Activated CD8-positive, alpha-beta T cell treated with anti-CD3 and anti-CD28 coated beads, Interleukin-2, amount 10 ng/mL, durations not matched to agents 7 days and 5 days (primary cell): ENCODE results near the gene CD44. TPM values are rescaled to one million over a fixed set of nuclear protein-coding genes. Genes with fewer than 3 reads are reported as not detected.
A peak's percentile ranks its signal among the peaks of the same experiment; 100 is the strongest.
"Not testable (repeated sequence)": the region's sequence is repeated elsewhere in the genome, so short reads cannot be mapped to it uniquely, and the experiment has no call there.

ENCODE experiments used
- ATAC-seq: fragments of 150-1000 bp; cut with Tn5 transposase; one replicate; pipeline ENCODE4 v1.10.0; 2021; ENCODE audit warnings: moderate library complexity
- CTCF ChIA-PET: fragments of 350-600 bp; sonication (Branson Sonifier 250); formaldehyde crosslinking; loops from one replicate; lab custom pipeline; 2021; ENCODE audit warnings: antibody characterized with exemption; lab: Charles Lee
- POLR2A ChIA-PET: fragments of 350-600 bp; sonication (Branson Sonifier 250); formaldehyde crosslinking; loops from one replicate; lab custom pipeline; 2021; ENCODE audit warnings: antibody characterized with exemption; lab: Charles Lee
- DNase-seq: peaks from one replicate; pipeline ENCODE4 v3.0.0-alpha.2; 2020
- H3K27ac Mint-ChIP-seq: one replicate; pipeline ENCODE4 v1.8.0; 2021; ENCODE audit warnings: mild to moderate bottlenecking, mixed read lengths
- H3K27me3 Mint-ChIP-seq: one replicate; pipeline ENCODE4 v1.8.0; 2021; ENCODE audit warnings: low read depth, mixed read lengths
- H3K36me3 Mint-ChIP-seq: one replicate; pipeline ENCODE4 v1.8.0; 2021; ENCODE audit warnings: low read depth, mixed read lengths
- H3K4me1 Mint-ChIP-seq: one replicate; pipeline ENCODE4 v1.8.0; 2021; ENCODE audit warnings: low read depth, mixed read lengths
- H3K4me3 Mint-ChIP-seq: one replicate; pipeline ENCODE4 v1.8.0; 2021; ENCODE audit warnings: mild to moderate bottlenecking, mixed read lengths
- H3K9me3 Mint-ChIP-seq: one replicate; pipeline ENCODE4 v1.8.0; 2022; ENCODE audit warnings: mixed read lengths; ENCODE audit not compliant: insufficient read depth
- total RNA-seq, 2 experiments: library from RNA; stranded (reverse); gene quantifications; one replicate each; pipeline ENCODE4 v1.2.3, GENCODE V29; 2021

Gene CD44
- total RNA-seq, 2 experiments from 2014 or later: 398 to 399 TPM

- CTCF ChIA-PET: interaction anchor here (1.0 to 1.2 kb wide), 4 partner anchors 17 to 173 kb away, joined by 3 to 7 read pairs (median 4); no protein-coding TSS in a partner anchor
- H3K4me3 Mint-ChIP-seq: no peak overlapping the region
These were observed 80.0 kb downstream of the CD44 start for GRCh38 chr11:35218956-35219355.

GRCh38 chr11:35223371-35223796 lies 84.4 kb downstream of the CD44 start:
- POLR2A ChIA-PET: no interaction called here
- ATAC-seq: no peak
- peak overlapping the region; percentile 20 for H3K27ac Mint-ChIP-seq

More at GRCh38 chr11:35218956-35219355, 80.0 kb downstream of the CD44 start:
- Mint-ChIP-seq H3K9me3 (no peaks in the 10 kb centered on the region), H3K27me3 (no peaks in the 10 kb centered on the region), H3K36me3 (peaks cover 86% of the 10 kb centered on the region), H3K4me1 (peaks cover 37% of the 10 kb centered on the region), H3K27ac (peak overlapping the region; percentile 24)
- POLR2A ChIA-PET: no interaction called here
- DNase-seq: no peak
- no peak for ATAC-seq

GRCh38 chr11:35223991-35224390 lies 85.0 kb downstream of the CD44 start:
- ChIA-PET CTCF (interaction anchor here (1.1 to 4.0 kb wide), 2 partner anchors 11 to 82 kb away, joined by 3 to 12 read pairs; no protein-coding TSS in a partner anchor), POLR2A (no interaction called here)
- Mint-ChIP-seq H3K36me3 (peaks cover 87% of the 10 kb centered on the region), H3K4me3 (no peak overlapping the region), H3K27me3 (no peaks in the 10 kb centered on the region), H3K4me1 (peaks cover 4% of the 10 kb centered on the region), H3K27ac (no peak overlapping the region), H3K9me3 (no peaks in the 10 kb centered on the region)
- ATAC-seq: no peak
- DNase-seq: no peak

More at GRCh38 chr11:35223371-35223796, 84.4 kb downstream of the CD44 start:
- H3K9me3 Mint-ChIP-seq: no peaks in the 10 kb centered on the region
- H3K36me3 Mint-ChIP-seq: peaks cover 88% of the 10 kb centered on the region
- CTCF ChIA-PET: interaction anchor here (0.8 to 4.0 kb wide), 4 partner anchors 10 to 82 kb away, joined by 3 to 12 read pairs (median 3); no protein-coding TSS in a partner anchor
- no peak overlapping the region for H3K4me3 Mint-ChIP-seq
- no peaks in the 10 kb centered on the region for H3K27me3 Mint-ChIP-seq
- H3K4me1 Mint-ChIP-seq: peaks cover 4% of the 10 kb centered on the region
- no peak for DNase-seq

GRCh38 chr11:35225946-35226520 lies 87.1 kb downstream of the CD44 start:
- DNase-seq (no peak), ATAC-seq (no peak)
- ChIA-PET CTCF (interaction anchor here (2.1 to 4.0 kb wide), 2 partner anchors 9 to 79 kb away, joined by 8 to 12 read pairs; no protein-coding TSS in a partner anchor), POLR2A (interaction anchor here (0.7 to 1.0 kb wide), 2 partner anchors 52 to 85 kb away, joined by 3 to 5 read pairs; no protein-coding TSS in a partner anchor)
- H3K4me3 Mint-ChIP-seq: no peak overlapping the region
- H3K9me3 Mint-ChIP-seq: no peaks in the 10 kb centered on the region
- H3K36me3 Mint-ChIP-seq: peaks cover 92% of the 10 kb centered on the region
- no peaks in the 10 kb centered on the region for H3K4me1 Mint-ChIP-seq
- no peaks in the 10 kb centered on the region for H3K27me3 Mint-ChIP-seq
- no peak overlapping the region for H3K27ac Mint-ChIP-seq

GRCh38 chr11:35226756-35227155 lies 87.8 kb downstream of the CD44 start:
- H3K27ac Mint-ChIP-seq, ATAC-seq, DNase-seq, H3K4me1 Mint-ChIP-seq, H3K4me3 Mint-ChIP-seq, H3K27me3 Mint-ChIP-seq, POLR2A ChIA-PET, H3K9me3 Mint-ChIP-seq: not testable (repeated sequence)
- CTCF ChIA-PET: interaction anchor here (2.1 kb wide), 1 partner anchor 79 kb away, joined by 8 read pairs; no protein-coding TSS in a partner anchor
- H3K36me3 Mint-ChIP-seq: peaks cover 93% of the 10 kb centered on the region

- ChIA-PET POLR2A (no interaction called here), CTCF (interaction anchor here (2.1 kb wide), 1 partner anchor 78 kb away, joined by 8 read pairs; no protein-coding TSS in a partner anchor)
- ATAC-seq (no peak), DNase-seq (no peak)
- peaks cover 95% of the 10 kb centered on the region for H3K36me3 Mint-ChIP-seq
- H3K27me3 Mint-ChIP-seq: no peaks in the 10 kb centered on the region
- H3K4me3 Mint-ChIP-seq: no peak overlapping the region
- peak overlapping the region; percentile 20 for H3K27ac Mint-ChIP-seq
- peaks cover 4% of the 10 kb centered on the region for H3K9me3 Mint-ChIP-seq
- H3K4me1 Mint-ChIP-seq: peaks cover 3% of the 10 kb centered on the region
These were observed 88.8 kb downstream of the CD44 start for GRCh38 chr11:35227576-35228327.

GRCh38 chr11:35228328-35228725 lies 89.4 kb downstream of the CD44 start:
- ChIA-PET CTCF (interaction anchor here (2.1 kb wide), 1 partner anchor 77 kb away, joined by 8 read pairs; no protein-coding TSS in a partner anchor), POLR2A (no interaction called here)
- Mint-ChIP-seq H3K36me3 (peaks cover 93% of the 10 kb centered on the region), H3K27ac (peak overlapping the region; percentile 20), H3K4me1 (peaks cover 8% of the 10 kb centered on the region), H3K9me3 (peaks cover 4% of the 10 kb centered on the region), H3K27me3 (no peaks in the 10 kb centered on the region), H3K4me3 (no peak overlapping the region)
- ATAC-seq (no peak), DNase-seq (no peak)

GRCh38 chr11:35230388-35230787 lies 91.4 kb downstream of the CD44 start:
- DNase-seq (no peak), ATAC-seq (no peak)
- H3K36me3 Mint-ChIP-seq: peaks cover 92% of the 10 kb centered on the region
- peaks cover 18% of the 10 kb centered on the region for H3K9me3 Mint-ChIP-seq
- CTCF ChIA-PET: interaction anchor here (1.2 kb wide), 1 partner anchor 75 kb away, joined by 4 read pairs; no protein-coding TSS in a partner anchor
- no peak overlapping the region for H3K4me3 Mint-ChIP-seq
- H3K27me3 Mint-ChIP-seq: no peaks in the 10 kb centered on the region
- H3K4me1 Mint-ChIP-seq: peaks cover 25% of the 10 kb centered on the region
- no peak overlapping the region for H3K27ac Mint-ChIP-seq
- POLR2A ChIA-PET: no interaction called here

GRCh38 chr11:35231076-35231860 lies 92.3 kb downstream of the CD44 start:
- H3K4me1 Mint-ChIP-seq: peaks cover 34% of the 10 kb centered on the region
- CTCF ChIA-PET: interaction anchor here (1.2 kb wide), 1 partner anchor 74 kb away, joined by 4 read pairs; no protein-coding TSS in a partner anchor
- no peaks in the 10 kb centered on the region for H3K27me3 Mint-ChIP-seq
- H3K36me3 Mint-ChIP-seq: peaks cover 85% of the 10 kb centered on the region
- no peak overlapping the region for H3K27ac Mint-ChIP-seq
- POLR2A ChIA-PET: interaction anchor here (1.1 kb wide), 1 partner anchor 48 kb away, joined by 3 read pairs; no protein-coding TSS in a partner anchor
- DNase-seq: no peak
- no peak overlapping the region for H3K4me3 Mint-ChIP-seq
- ATAC-seq: no peak
- peaks cover 18% of the 10 kb centered on the region for H3K9me3 Mint-ChIP-seq

- ATAC-seq (no peak), DNase-seq (no peak)
- H3K9me3 Mint-ChIP-seq: peaks cover 18% of the 10 kb centered on the region
- CTCF ChIA-PET: interaction anchor here (1.2 to 1.4 kb wide), 2 partner anchors 10 to 71 kb away, joined by 3 read pairs; no protein-coding TSS in a partner anchor
- no peaks in the 10 kb centered on the region for H3K27me3 Mint-ChIP-seq
- no peak overlapping the region for H3K4me3 Mint-ChIP-seq
- POLR2A ChIA-PET: interaction anchor here (1.1 to 1.2 kb wide), 2 partner anchors 50 to 56 kb away, joined by 3 read pairs; no protein-coding TSS in a partner anchor
- peaks cover 73% of the 10 kb centered on the region for H3K36me3 Mint-ChIP-seq
- peaks cover 49% of the 10 kb centered on the region for H3K4me1 Mint-ChIP-seq
- no peak overlapping the region for H3K27ac Mint-ChIP-seq
These were observed 93.9 kb downstream of the CD44 start for GRCh38 chr11:35232891-35233330.

GRCh38 chr11:35233518-35233917 lies 94.5 kb downstream of the CD44 start:
- H3K36me3 Mint-ChIP-seq: peaks cover 68% of the 10 kb centered on the region
- CTCF ChIA-PET: interaction anchor here (0.6 to 1.4 kb wide), 5 partner anchors 9 to 70 kb away, joined by 3 to 5 read pairs (median 3); no protein-coding TSS in a partner anchor
- POLR2A ChIA-PET: interaction anchor here (1.2 kb wide), 1 partner anchor 56 kb away, joined by 3 read pairs; no protein-coding TSS in a partner anchor

More at GRCh38 chr11:35233518-35233917, 94.5 kb downstream of the CD44 start:
- Mint-ChIP-seq H3K9me3 (peaks cover 18% of the 10 kb centered on the region), H3K4me1 (peaks cover 55% of the 10 kb centered on the region), H3K27ac (no peak overlapping the region), H3K27me3 (no peaks in the 10 kb centered on the region), H3K4me3 (no peak overlapping the region)
- DNase-seq (no peak), ATAC-seq (no peak)
